Measurements from ENCODE around the gene CD4. TPM values are rescaled to one million over a fixed set of nuclear protein-coding genes. Genes with fewer than 3 reads are reported as not detected.

CD4 gene
- total and polyA plus RNA-seq, 12 donors, result 2.4 to 52.8 (median 24.3) TPM

GRCh38 chr12:6807170-6807569 lies 17.8 kb downstream of the CD4 start:
- intact Hi-C loops (cut with DNase I), result no loop called here
- DNase-seq, result no peak
- H3K4me1 ChIP-seq (replicated peaks in 1 of 2), result no peaks in the 10 kb centered on the region
- H3K4me3 ChIP-seq, result no peak overlapping the region
- H3K27ac ChIP-seq, result no peak overlapping the region
- H3K9me3 ChIP-seq (replicated peaks in 1 of 3), result no peaks in the 10 kb centered on the region
- H3K27me3 ChIP-seq, result peaks cover 3% of the 10 kb centered on the region
- TF ChIP-seq POLR2A (IDR thresholded peaks at IDR 0.05) (no peak), CTCF (IDR thresholded peaks at IDR 0.05) (no peak)
- H3K36me3 ChIP-seq (replicated peaks in 1 of 2), result no peaks in the 10 kb centered on the region
- WGBS, 4 donors, result 25 to 67% (median 37%) methylated on average over 1 of the region's 1 CpG

GRCh38 chr12:6809056-6809455 lies 19.7 kb downstream of the CD4 start:
- TF ChIP-seq CTCF (IDR thresholded peaks at IDR 0.05), result no peak
- TF ChIP-seq POLR2A (IDR thresholded peaks at IDR 0.05), result no peak

GRCh38 chr12:6810758-6811157 lies 21.4 kb downstream of the CD4 start:
- 78 to 88% (median 83%) methylated on average over 1 of the region's 1 CpG for WGBS, 4 donors
- H3K4me3 ChIP-seq, result no peak overlapping the region
- H3K27me3 ChIP-seq, result peaks cover 17% of the 10 kb centered on the region
- no peak overlapping the region for H3K27ac ChIP-seq
- TF ChIP-seq CTCF (IDR thresholded peaks at IDR 0.05) (no peak), POLR2A (IDR thresholded peaks at IDR 0.05) (no peak)
- no peak for DNase-seq
- no peaks in the 10 kb centered on the region for H3K36me3 ChIP-seq (replicated peaks in 1 of 2)
- no peaks in the 10 kb centered on the region for H3K9me3 ChIP-seq (replicated peaks in 1 of 3)
- intact Hi-C loops (cut with DNase I), result no loop called here
- no peaks in the 10 kb centered on the region for H3K4me1 ChIP-seq (replicated peaks in 1 of 2)

More at GRCh38 chr12:6809056-6809455, 19.7 kb downstream of the CD4 start:
- H3K4me3 ChIP-seq, result no peak overlapping the region
- H3K4me1 ChIP-seq (replicated peaks in 1 of 2), result no peaks in the 10 kb centered on the region
- WGBS, 4 donors, result 73 to 82% (median 76%) methylated on average over 8 to 10 of the region's 10 CpGs
- H3K27ac ChIP-seq, result no peak overlapping the region
- DNase-seq, result no peak
- H3K9me3 ChIP-seq (replicated peaks in 1 of 3), result no peaks in the 10 kb centered on the region
- peaks cover 13% of the 10 kb centered on the region for H3K27me3 ChIP-seq
- intact Hi-C loops (cut with DNase I), result no loop called here
- no peaks in the 10 kb centered on the region for H3K36me3 ChIP-seq (replicated peaks in 1 of 2)

GRCh38 chr12:6813363-6813762 lies 24.0 kb downstream of the CD4 start:
- no peak overlapping the region for H3K4me3 ChIP-seq
- no peak for DNase-seq
- 56 to 67% (median 65%) methylated on average over 4 of the region's 4 CpGs for WGBS, 4 donors
- no peaks in the 10 kb centered on the region for H3K4me1 ChIP-seq (replicated peaks in 1 of 2)
- peaks cover 17% of the 10 kb centered on the region for H3K27me3 ChIP-seq
- H3K27ac ChIP-seq, result no peak overlapping the region
- no peaks in the 10 kb centered on the region for H3K9me3 ChIP-seq (replicated peaks in 1 of 3)
- no peak for TF ChIP-seq POLR2A (IDR thresholded peaks at IDR 0.05)
- TF ChIP-seq CTCF (IDR thresholded peaks at IDR 0.05), result no peak
- H3K36me3 ChIP-seq (replicated peaks in 1 of 2), result no peaks in the 10 kb centered on the region
- intact Hi-C loops (cut with DNase I), result no loop called here

All from adrenal gland (tissue), 12 donors.